GM19193 (cell line): ENCODE data around the gene RNF111.

Source experiments
- POLR2A ChIP-seq: IDR thresholded peaks from 4 replicates; pipeline ENCODE4 v1.6.1; 2011; ENCODE audit not compliant: insufficient read depth, insufficient read length; ENCODE audit errors: extremely low read depth

Gene RNF111

GRCh38 chr15:59099162-59099685, 111.8 kb downstream of the RNF111 start:
- TF ChIP-seq POLR2A = no peak

- TF ChIP-seq POLR2A = no peak
Measured at GRCh38 chr15:59104602-59104911, 117.1 kb downstream of the RNF111 start.

GRCh38 chr15:59104912-59105732, 117.7 kb downstream of the RNF111 start, which contains the start of gene CCNB2:
CCNB2 (plus strand) TSS chr15:59105146; CDS start chr15:59105269, 123 bp downstream.
- peak; percentile 88 for TF ChIP-seq POLR2A

- no peak for TF ChIP-seq POLR2A
Measured at GRCh38 chr15:59105854-59106253, 118.4 kb downstream of the RNF111 start.

- TF ChIP-seq POLR2A = no peak
Measured at GRCh38 chr15:59111251-59111650, 123.8 kb downstream of the RNF111 start.

GRCh38 chr15:59115047-59115446, 127.6 kb downstream of the RNF111 start:
- no peak for TF ChIP-seq POLR2A

- TF ChIP-seq POLR2A = no peak
Measured at GRCh38 chr15:59116141-59116540, 128.7 kb downstream of the RNF111 start.

- TF ChIP-seq POLR2A = no peak
Measured at GRCh38 chr15:59116771-59117170, 129.3 kb downstream of the RNF111 start.

- no peak for TF ChIP-seq POLR2A
Measured at GRCh38 chr15:59119625-59120024, 132.2 kb downstream of the RNF111 start.

- no peak for TF ChIP-seq POLR2A
Measured at GRCh38 chr15:59120937-59121336, 133.5 kb downstream of the RNF111 start.

GRCh38 chr15:59124261-59124660, 136.8 kb downstream of the RNF111 start:
- no peak for TF ChIP-seq POLR2A

- TF ChIP-seq POLR2A = no peak
Measured at GRCh38 chr15:59131456-59131855, 144.0 kb downstream of the RNF111 start.

- no peak for TF ChIP-seq POLR2A
Measured at GRCh38 chr15:59131969-59132562, 144.6 kb downstream of the RNF111 start.

- TF ChIP-seq POLR2A = peak; percentile 24
Measured at GRCh38 chr15:59133929-59134427, 146.5 kb downstream of the RNF111 start.

GRCh38 chr15:59137566-59137965, 150.1 kb downstream of the RNF111 start:
- TF ChIP-seq POLR2A = no peak

GRCh38 chr15:59138243-59138642, 150.8 kb downstream of the RNF111 start:
- TF ChIP-seq POLR2A = no peak
